Measurements from ENCODE around the gene NFIC.

DNA sequence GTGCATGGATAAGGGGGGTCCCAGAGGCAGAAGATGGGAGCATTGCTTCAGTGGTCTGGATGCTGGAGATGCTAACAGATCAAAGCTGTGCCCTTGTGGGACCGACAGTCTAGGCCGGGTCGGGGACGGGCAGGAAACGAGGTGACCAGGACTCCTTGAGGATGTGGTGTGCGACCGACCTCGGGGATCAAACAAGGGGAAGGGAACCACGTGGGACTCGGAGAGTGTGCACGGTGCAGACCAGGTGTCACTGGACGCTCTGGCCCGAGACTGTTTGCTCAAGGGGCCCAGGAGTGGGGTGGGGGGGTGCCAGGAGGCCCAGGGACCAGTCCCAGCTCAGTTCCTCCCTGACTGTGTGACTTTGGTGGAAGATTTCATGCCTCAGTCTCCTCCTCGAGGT is 6.0 kb downstream of the NFIC start:
- TF ChIP-seq CTCF (IDR thresholded peaks at IDR 0.05; ENCODE audit: insufficient read depth, low read depth, low read length) = no peak
- no peak for TF ChIP-seq EZH2 (IDR thresholded peaks at IDR 0.05; ENCODE audit: insufficient read depth, low read length)

Data from astrocyte (in vitro differentiated cells and primary cell).